SK-N-SH treated with all-trans-retinoic acid at 6 μM for 48 hours (cell line): ENCODE measurements around the gene CBLN1.

Source experiments
- ATAC-seq: fragments of 200-7000 bp; cut with Tn5 transposase; 3 replicates; pipeline ENCODE4 v1.9.1; 2020; ENCODE audit warnings: mild to moderate bottlenecking, moderate library complexity
- ARNTL ChIP-seq: fragments of 450-650 bp; formaldehyde crosslinking; IDR thresholded peaks from 2 replicates; pipeline ENCODE4 v1.5.0; 2020; ENCODE audit warnings: low read depth, mild to moderate bottlenecking, moderate library complexity, borderline replicate concordance
- BACH2 ChIP-seq: fragments of 250-450 bp; sonication (Bioruptor Pico); IDR thresholded peaks from 2 replicates; pipeline ENCODE4 v1.9.0; 2021; ENCODE audit warnings: mild to moderate bottlenecking, borderline replicate concordance
- CSDC2 ChIP-seq: fragments of 250-450 bp; sonication (Bioruptor Pico); IDR thresholded peaks from 2 replicates; pipeline ENCODE4 v1.5.0; 2020; ENCODE audit warnings: mild to moderate bottlenecking, moderate library complexity
- GLIS3 ChIP-seq: fragments of 250-450 bp; sonication (Bioruptor Pico); IDR thresholded peaks from 2 replicates; pipeline ENCODE4 v1.5.0; 2020; ENCODE audit warnings: mild to moderate bottlenecking, moderate library complexity
- ISL1 ChIP-seq: fragments of 250-450 bp; sonication (Bioruptor Pico); IDR thresholded peaks from 2 replicates; pipeline ENCODE4 v2.1.2; 2022; ENCODE audit warnings: mild to moderate bottlenecking, moderate library complexity
- OSR1 ChIP-seq: fragments of 250-450 bp; sonication (Bioruptor Pico); IDR thresholded peaks from 2 replicates; pipeline ENCODE4 v1.8.0; 2022; ENCODE audit warnings: moderate library complexity, mild to moderate bottlenecking, inconsistent platforms
- PATZ1 ChIP-seq: fragments of 250-450 bp; sonication (Bioruptor Pico); IDR thresholded peaks from 2 replicates; pipeline ENCODE4 v1.8.0; 2020; ENCODE audit warnings: mild to moderate bottlenecking, moderate library complexity, borderline replicate concordance
- PPARA ChIP-seq: fragments of 250-450 bp; sonication (Bioruptor Pico); IDR thresholded peaks from 2 replicates; pipeline ENCODE4 v1.5.0; 2020; ENCODE audit warnings: mild to moderate bottlenecking, borderline replicate concordance
- RARB ChIP-seq: fragments of 250-450 bp; sonication (Bioruptor Pico); IDR thresholded peaks from 2 replicates; pipeline ENCODE4 v1.8.0; 2021; ENCODE audit warnings: mild to moderate bottlenecking, moderate library complexity
- SNAI2 ChIP-seq: fragments of 250-450 bp; sonication (Bioruptor Pico); IDR thresholded peaks from 2 replicates; pipeline ENCODE4 v1.5.0; 2020; ENCODE audit warnings: mild to moderate bottlenecking, moderate library complexity
- TCF4 ChIP-seq: fragments of 250-450 bp; sonication (Bioruptor Pico); IDR thresholded peaks from 2 replicates; pipeline ENCODE4 v1.8.0; 2021; ENCODE audit warnings: mild to moderate bottlenecking, moderate library complexity, borderline replicate concordance
- TOX ChIP-seq: fragments of 250-450 bp; sonication (Bioruptor Pico); IDR thresholded peaks from 2 replicates; pipeline ENCODE4 v1.8.0; 2021; ENCODE audit warnings: mild to moderate bottlenecking, moderate library complexity, borderline replicate concordance
- TSHZ2 ChIP-seq: fragments of 250-450 bp; sonication (Bioruptor Pico); IDR thresholded peaks from 2 replicates; pipeline ENCODE4 v1.5.0; 2020; ENCODE audit warnings: mild to moderate bottlenecking, moderate library complexity
- ZC3H10 ChIP-seq: fragments of 250-450 bp; sonication (Bioruptor Pico); IDR thresholded peaks from 2 replicates; pipeline ENCODE4 v1.5.1; 2021; ENCODE audit warnings: mild to moderate bottlenecking, moderate library complexity
- ZFP3 ChIP-seq: fragments of 250-450 bp; sonication (Bioruptor Pico); IDR thresholded peaks from 2 replicates; pipeline ENCODE4 v1.5.0; 2020; ENCODE audit warnings: mild to moderate bottlenecking, moderate library complexity
- ZFP30 ChIP-seq: fragments of 450-650 bp; formaldehyde crosslinking; IDR thresholded peaks from 2 replicates; pipeline ENCODE4 v1.5.0; 2022; ENCODE audit warnings: mild to moderate bottlenecking, moderate library complexity
- ZNF565 ChIP-seq: fragments of 450-650 bp; formaldehyde crosslinking; conservative IDR thresholded peaks from 2 replicates; pipeline ENCODE4 v1.5.0; 2020; ENCODE audit warnings: low read depth, mild to moderate bottlenecking, moderate library complexity
- ZNF70 ChIP-seq: fragments of 450-650 bp; formaldehyde crosslinking; IDR thresholded peaks from 2 replicates; pipeline ENCODE4 v1.5.0; 2020; ENCODE audit warnings: mild to moderate bottlenecking, moderate library complexity
- ZNF8 ChIP-seq: fragments of 450-650 bp; formaldehyde crosslinking; IDR thresholded peaks from 2 replicates; pipeline ENCODE4 v1.5.0; 2020; ENCODE audit warnings: mild to moderate bottlenecking, moderate library complexity
- TF ChIP-seq, protein P1 (sequence below): fragments of 250-450 bp; sonication (Bioruptor Pico); IDR thresholded peaks from 2 replicates; pipeline ENCODE4 v1.5.1; 2020; ENCODE audit warnings: low read depth, mild to moderate bottlenecking, moderate library complexity
- TF ChIP-seq, protein P2 (sequence below): fragments of 250-450 bp; sonication (Bioruptor Pico); IDR thresholded peaks from 2 replicates; pipeline ENCODE4 v1.8.0; 2021; ENCODE audit warnings: low read depth, mild to moderate bottlenecking, moderate library complexity, borderline replicate concordance
- TF ChIP-seq, protein P3 (sequence below): fragments of 250-450 bp; sonication (Bioruptor Pico); IDR thresholded peaks from 2 replicates; pipeline ENCODE4 v1.5.1; 2021; ENCODE audit warnings: mild to moderate bottlenecking, moderate library complexity

The CBLN1 gene

GRCh38 chr16:49269201-49269600 lies 12.4 kb downstream of the CBLN1 start:
- no peak for ATAC-seq
- no peak for TF ChIP-seq ZC3H10 (CRISPR knock-in tag)
- TF ChIP-seq ZNF565 (CRISPR knock-in tag) = no peak
- TF ChIP-seq SNAI2 = no peak
- TF ChIP-seq, protein P1, sequence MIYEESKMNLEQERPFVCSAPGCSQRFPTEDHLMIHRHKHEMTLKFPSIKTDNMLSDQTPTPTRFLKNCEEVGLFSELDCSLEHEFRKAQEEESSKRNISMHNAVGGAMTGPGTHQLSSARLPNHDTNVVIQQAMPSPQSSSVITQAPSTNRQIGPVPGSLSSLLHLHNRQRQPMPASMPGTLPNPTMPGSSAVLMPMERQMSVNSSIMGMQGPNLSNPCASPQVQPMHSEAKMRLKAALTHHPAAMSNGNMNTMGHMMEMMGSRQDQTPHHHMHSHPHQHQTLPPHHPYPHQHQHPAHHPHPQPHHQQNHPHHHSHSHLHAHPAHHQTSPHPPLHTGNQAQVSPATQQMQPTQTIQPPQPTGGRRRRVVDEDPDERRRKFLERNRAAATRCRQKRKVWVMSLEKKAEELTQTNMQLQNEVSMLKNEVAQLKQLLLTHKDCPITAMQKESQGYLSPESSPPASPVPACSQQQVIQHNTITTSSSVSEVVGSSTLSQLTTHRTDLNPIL = no peak
- no peak for TF ChIP-seq ZFP3 (CRISPR knock-in tag)
- no peak for TF ChIP-seq PPARA
- TF ChIP-seq BACH2 (CRISPR knock-in tag) = no peak
- TF ChIP-seq ISL1 = no peak
- TF ChIP-seq TCF4 (CRISPR knock-in tag) = no peak
- no peak for TF ChIP-seq CSDC2 (CRISPR knock-in tag)
- no peak for TF ChIP-seq ZNF70
- TF ChIP-seq ARNTL (CRISPR knock-in tag) = no peak
- TF ChIP-seq, all 23 proteins: peak for 0

DNA sequence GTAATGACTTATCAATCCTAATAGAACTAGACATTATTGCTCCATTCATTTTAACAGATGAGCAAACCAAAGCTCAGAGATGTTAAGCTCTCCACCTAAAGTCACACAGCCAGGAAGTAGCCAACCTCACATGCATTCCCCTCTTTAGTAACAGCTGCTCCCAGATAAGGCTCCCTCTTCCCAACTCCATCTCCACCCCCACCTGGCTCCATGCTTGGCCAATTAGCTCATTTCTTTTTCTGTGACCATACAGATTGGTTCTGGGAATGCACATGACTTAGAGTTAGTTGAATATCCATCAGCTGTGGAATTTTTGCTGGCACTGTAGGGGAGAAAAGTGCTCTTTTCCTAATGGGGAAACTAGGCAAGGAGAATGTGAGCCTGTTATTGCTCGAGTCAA lies 13.0 kb downstream of the CBLN1 start:
- TF ChIP-seq RARB (no peak), ZFP3 (CRISPR knock-in tag) (no peak), OSR1 (CRISPR knock-in tag) (no peak), TCF4 (CRISPR knock-in tag) (no peak), ZNF70 (no peak), ZFP30 (CRISPR knock-in tag) (no peak), SNAI2 (no peak), TSHZ2 (CRISPR knock-in tag) (no peak), ZC3H10 (CRISPR knock-in tag) (no peak), TOX (CRISPR knock-in tag) (no peak), ZNF565 (CRISPR knock-in tag) (no peak), GLIS3 (no peak), ARNTL (CRISPR knock-in tag) (no peak), CSDC2 (CRISPR knock-in tag) (no peak), ZNF8 (CRISPR knock-in tag) (no peak), BACH2 (CRISPR knock-in tag) (no peak), PATZ1 (CRISPR knock-in tag) (no peak), ISL1 (no peak)
- TF ChIP-seq, protein P2, sequence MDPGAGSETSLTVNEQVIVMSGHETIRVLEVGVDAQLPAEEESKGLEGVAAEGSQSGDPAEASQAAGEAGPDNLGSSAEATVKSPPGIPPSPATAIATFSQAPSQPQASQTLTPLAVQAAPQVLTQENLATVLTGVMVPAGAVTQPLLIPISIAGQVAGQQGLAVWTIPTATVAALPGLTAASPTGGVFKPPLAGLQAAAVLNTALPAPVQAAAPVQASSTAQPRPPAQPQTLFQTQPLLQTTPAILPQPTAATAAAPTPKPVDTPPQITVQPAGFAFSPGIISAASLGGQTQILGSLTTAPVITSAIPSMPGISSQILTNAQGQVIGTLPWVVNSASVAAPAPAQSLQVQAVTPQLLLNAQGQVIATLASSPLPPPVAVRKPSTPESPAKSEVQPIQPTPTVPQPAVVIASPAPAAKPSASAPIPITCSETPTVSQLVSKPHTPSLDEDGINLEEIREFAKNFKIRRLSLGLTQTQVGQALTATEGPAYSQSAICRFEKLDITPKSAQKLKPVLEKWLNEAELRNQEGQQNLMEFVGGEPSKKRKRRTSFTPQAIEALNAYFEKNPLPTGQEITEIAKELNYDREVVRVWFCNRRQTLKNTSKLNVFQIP (CRISPR knock-in tag) = no peak
- TF ChIP-seq, protein P3, sequence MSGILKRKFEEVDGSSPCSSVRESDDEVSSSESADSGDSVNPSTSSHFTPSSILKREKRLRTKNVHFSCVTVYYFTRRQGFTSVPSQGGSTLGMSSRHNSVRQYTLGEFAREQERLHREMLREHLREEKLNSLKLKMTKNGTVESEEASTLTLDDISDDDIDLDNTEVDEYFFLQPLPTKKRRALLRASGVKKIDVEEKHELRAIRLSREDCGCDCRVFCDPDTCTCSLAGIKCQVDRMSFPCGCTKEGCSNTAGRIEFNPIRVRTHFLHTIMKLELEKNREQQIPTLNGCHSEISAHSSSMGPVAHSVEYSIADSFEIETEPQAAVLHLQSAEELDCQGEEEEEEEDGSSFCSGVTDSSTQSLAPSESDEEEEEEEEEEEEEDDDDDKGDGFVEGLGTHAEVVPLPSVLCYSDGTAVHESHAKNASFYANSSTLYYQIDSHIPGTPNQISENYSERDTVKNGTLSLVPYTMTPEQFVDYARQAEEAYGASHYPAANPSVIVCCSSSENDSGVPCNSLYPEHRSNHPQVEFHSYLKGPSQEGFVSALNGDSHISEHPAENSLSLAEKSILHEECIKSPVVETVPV (CRISPR knock-in tag) = no peak
- ATAC-seq = no peak

GRCh38 chr16:49262501-49262900 lies 19.1 kb downstream of the CBLN1 start:
- ATAC-seq = no peak
- TF ChIP-seq, protein P2 (CRISPR knock-in tag) = no peak
- TF ChIP-seq, protein P1 = no peak
- TF ChIP-seq CSDC2 (CRISPR knock-in tag) (no peak), ISL1 (no peak), ZNF8 (CRISPR knock-in tag) (no peak), SNAI2 (no peak), PATZ1 (CRISPR knock-in tag) (no peak)
